Stomach (tissue), 9 donors: ENCODE data around the gene AMER3. TPM values are rescaled to one million over a fixed set of nuclear protein-coding genes. Genes with fewer than 3 reads are reported as not detected.

Experiments used
- DNase-seq, 2 donors: peaks; one replicate each; pipeline versions ENCODE4 v3.0.0 to v3.0.0-alpha.2; 2013 to 2019
- H3K27ac ChIP-seq, 5 donors: fragments of 200-600 bp in 4 of 5; sonication (generic) in 4 of 5; one replicate each; pipeline ENCODE4 v1.5.1; 2013 to 2019; ENCODE audit warnings: mild to moderate bottlenecking in 1 of 5, moderate library complexity in 1 of 5
- H3K27me3 ChIP-seq, 3 donors: fragments of 200-600 bp; sonication (generic); one replicate each; pipeline ENCODE4 v1.5.1; 2017 to 2019; ENCODE audit warnings: mixed run types in 1 of 3
- H3K36me3 ChIP-seq, 4 donors: fragments of 200-600 bp; sonication (generic); 1 replicate in 3 of 4; 2 replicates in 1 of 4; pipeline ENCODE4 v1.5.1; 2016 to 2019
- H3K4me1 ChIP-seq, 4 donors: fragments of 200-600 bp; sonication (generic); one replicate each; pipeline ENCODE4 v1.5.1; 2016 to 2019
- H3K4me3 ChIP-seq, 4 donors: fragments of 200-600 bp; sonication (generic) in 3 of 4; one replicate each; pipeline ENCODE4 v1.5.1; 2016 to 2019; ENCODE audit warnings: mild to moderate bottlenecking in 1 of 4
- H3K9me3 ChIP-seq, 4 donors: fragments of 200-600 bp; sonication (generic); one replicate each; pipeline ENCODE4 v1.5.1; 2016 to 2019
- CTCF ChIP-seq, 7 experiments: fragments of 450-650 bp in 4 of 7; fragments of 200-600 bp in 3 of 7; sonication (generic) in 3 of 7; IDR thresholded peaks; one replicate each; pipeline ENCODE4 v1.5.1; 2016 to 2019; ENCODE audit warnings: antibody characterized with exemption in 7 of 7, control low read depth in 2 of 7, mild to moderate bottlenecking in 1 of 7
- EP300 ChIP-seq: sonication (generic); formaldehyde crosslinking; IDR thresholded peaks from one replicate; pipeline ENCODE4 v1.6.1; 2017; ENCODE audit warnings: antibody characterized with exemption
- POLR2A ChIP-seq, 4 donors: fragments of 450-650 bp; IDR thresholded peaks; one replicate each; pipeline ENCODE4 v1.6.1; 2016; ENCODE audit warnings: antibody characterized with exemption in 4 of 4, control low read depth in 2 of 4, mild to moderate bottlenecking in 1 of 4, moderate library complexity in 1 of 4
- POLR2AphosphoS5 ChIP-seq, 3 donors: sonication (generic); formaldehyde crosslinking; IDR thresholded peaks; one replicate each; pipeline ENCODE4 v1.6.1; 2016; ENCODE audit warnings: antibody characterized with exemption in 3 of 3
- WGBS, 5 donors: extraction: QIAGEN DNeasy Blood & Tissue Kit in 3 of 5; methylation state at CpG; one replicate each; pipeline versions ENCODE4 v1.1.5 to v1.1.7; 2013 to 2018; 5-methylcytosine and 5-hydroxymethylcytosine counted together
- intact Hi-C: fragments of 100-400 bp; cut with DNase I; formaldehyde crosslinking; loops from one replicate; pipeline ENCODE4 v1.15.1; 2023; ENCODE audit warnings: low total_unique reads
- polyA plus RNA-seq, 3 donors: library from polyadenylated mRNA; stranded (reverse); fragments of 200-250 nt; gene quantifications; one replicate each; pipeline ENCODE4 v1.2.3, GENCODE V29; 2013
- total RNA-seq, 5 donors: library from RNA; depleted of rRNA; stranded (reverse); fragments of >200 nt; gene quantifications; one replicate each; pipeline versions ENCODE4 v1.1.0 to v1.2.3, GENCODE V29; 2014 to 2016
- donor health status: healthy with polysubstance abuse.
- donor health status: Bipolar disorder and iron deficiency.
- donor health status: healthy.

AMER3 gene
- total and polyA plus RNA-seq, 8 donors, result 0.08 to 0.61 (median 0.50) TPM; not detected in 2

GRCh38 chr2:130810490-130810889, 55.1 kb downstream of the AMER3 start:
- Histone ChIP-seq H3K27ac (no peak overlapping the region), H3K4me3 (no peak overlapping the region), H3K36me3 (no peaks in the 10 kb centered on the region), H3K4me1 (no peaks in the 10 kb centered on the region), H3K27me3 (peaks cover 0 to 17% (median 0%) of the 10 kb centered on the region in 3 donors), H3K9me3 (no peaks in the 10 kb centered on the region)
- WGBS, 5 donors, result 47 to 59% (median 55%) methylated on average over 7 of the region's 7 CpGs
- no peak for TF ChIP-seq POLR2A (IDR thresholded peaks at IDR 0.05)
- no peak for DNase-seq
- intact Hi-C loops, result no loop called here

GRCh38 chr2:130813722-130814121, 58.4 kb downstream of the AMER3 start:
- intact Hi-C loops, result no loop called here
- Histone ChIP-seq H3K4me3 (no peak overlapping the region), H3K36me3 (no peaks in the 10 kb centered on the region), H3K4me1 (no peaks in the 10 kb centered on the region), H3K27me3 (peaks cover 0 to 12% (median 0%) of the 10 kb centered on the region in 3 donors), H3K9me3 (no peaks in the 10 kb centered on the region), H3K27ac (no peak overlapping the region)
- no peak for DNase-seq
- WGBS, 5 donors, result 23 to 55% (median 44%) methylated on average over 3 to 5 of the region's 5 CpGs
- TF ChIP-seq EP300 (no peak), POLR2A (IDR thresholded peaks at IDR 0.05) (no peak), CTCF (IDR thresholded peaks at IDR 0.05) (no peak), POLR2AphosphoS5 (IDR thresholded peaks at IDR 0.05) (no peak)

- H3K4me3 ChIP-seq, result no peak overlapping the region
- H3K27me3 ChIP-seq, result peaks cover 0 to 23% (median 4%) of the 10 kb centered on the region in 3 donors
- no peak overlapping the region for H3K27ac ChIP-seq
- H3K9me3 ChIP-seq, result no peaks in the 10 kb centered on the region
- peaks cover 0 to 10% (median 3%) of the 10 kb centered on the region in 4 donors for H3K4me1 ChIP-seq
- intact Hi-C loops, result no loop called here
- WGBS, 5 donors, result 84 to 88% (median 86%) methylated on average over 13 to 15 of the region's 15 CpGs
- TF ChIP-seq POLR2A (IDR thresholded peaks at IDR 0.05), result no peak
- H3K36me3 ChIP-seq, result no peaks in the 10 kb centered on the region
- DNase-seq, result no peak
Measured at GRCh38 chr2:130814931-130815680, 59.8 kb downstream of the AMER3 start.

Other genes starting within 250 kb of the AMER3 start
- 10 to 100 TPM in 1 of 5 donors, 1 to 10 TPM in 1, under 1 TPM in 2, not detected in 1; 0.55 to 22.3 (median 0.87) TPM for gene POTEI, start 246.2 kb upstream of the AMER3 start, total RNA-seq
- under 1 TPM in 1 of 3 donors, not detected in 2; 0.06 TPM for gene POTEI, start 246.2 kb upstream of the AMER3 start, polyA plus RNA-seq
- 1 to 10 TPM in 1 of 5 donors, not detected in 4; 1.3 TPM for gene CFC1B, start 234.3 kb upstream of the AMER3 start, total RNA-seq
- under 1 TPM in 1 of 3 donors, not detected in 2; 0.13 TPM for gene CFC1B, start 234.3 kb upstream of the AMER3 start, polyA plus RNA-seq
- 1 to 10 TPM in 2 of 5 donors, not detected in 3; 5.7 to 7.8 TPM for gene CFC1, start 156.0 kb upstream of the AMER3 start, total RNA-seq
- gene CFC1, start 156.0 kb upstream of the AMER3 start, polyA plus RNA-seq, result 10 to 100 TPM in 2 of 3 donors, 1 to 10 TPM in 1; 8.6 to 11.9 (median 10.9) TPM
- gene POTEJ, start 144.1 kb upstream of the AMER3 start, total RNA-seq, result 1 to 10 TPM in 1 of 5 donors, under 1 TPM in 2, not detected in 2; 0.87 to 4.9 (median 0.92) TPM
- gene POTEJ, start 144.1 kb upstream of the AMER3 start, polyA plus RNA-seq, result not detected
- 1 to 10 TPM in 1 of 5 donors, not detected in 4; 4.1 TPM for gene GPR148, start 26.5 kb upstream of the AMER3 start, total RNA-seq
- not detected for gene GPR148, start 26.5 kb upstream of the AMER3 start, polyA plus RNA-seq
- gene ARHGEF4, start 81.4 kb downstream of the AMER3 start, total RNA-seq, result 10 to 100 TPM in 3 of 5 donors, 1 to 10 TPM in 1, not detected in 1; 7.7 to 19.0 (median 12.6) TPM
- 10 to 100 TPM in 1 of 3 donors, 1 to 10 TPM in 2; 1.4 to 32.3 (median 1.8) TPM for gene ARHGEF4, start 81.4 kb downstream of the AMER3 start, polyA plus RNA-seq